ENCODE measurements around the gene USP5.

- TF ChIP-seq POLR2A (IDR thresholded peaks at IDR 0.05): no peak
- no peak for TF ChIP-seq CTCF (IDR thresholded peaks at IDR 0.05)
These were observed 15.1 kb upstream of the USP5 start for GRCh38 chr12:6836851-6837250.

Data from uterus (tissue), 2 donors.